T47D (cell line): Measurements from ENCODE around the gene SAMD10.
"Not testable (repeated sequence)": the region's sequence is repeated elsewhere in the genome, so short reads cannot be mapped to it uniquely, and the experiment has no call there.

Experiments
- DNase-seq, 2 experiments: peaks; one replicate each; pipeline versions ENCODE4 v3.0.0 to v3.0.0-alpha.2; 2011 to 2012; ENCODE audit warnings: low read depth in 1 of 2, low spot score in 1 of 2
- JUND ChIP-seq: IDR thresholded peaks from 2 replicates; pipeline ENCODE4 v1.6.1; 2012; ENCODE audit warnings: low read depth
- in situ Hi-C: cut with HindIII; loops from 2 replicates; pipeline ENCODE4 v1.10.0; 2016; ENCODE audit warnings: low sequenced_read_pairs, low pct_unique_long_range_greater_than_20kb

SAMD10 gene

GRCh38 chr20:63932606-63933160, 46.8 kb downstream of the SAMD10 start:
- TF ChIP-seq JUND: no peak
- DNase-seq: no peak
- in situ Hi-C loops: no loop called here

- no peak for TF ChIP-seq JUND
- in situ Hi-C loops: no loop called here
- no peak for DNase-seq
Measured at GRCh38 chr20:63931735-63932134, 47.7 kb downstream of the SAMD10 start.

GRCh38 chr20:63930971-63931553, 48.4 kb downstream of the SAMD10 start:
- in situ Hi-C loops: no loop called here
- no peak for TF ChIP-seq JUND
- DNase-seq: no peak

GRCh38 chr20:63929473-63929883, 50.0 kb downstream of the SAMD10 start:
- in situ Hi-C loops, DNase-seq: not testable (repeated sequence)

- DNase-seq: no peak
- in situ Hi-C loops: no loop called here
- no peak for TF ChIP-seq JUND
Measured at GRCh38 chr20:63929071-63929470, 50.4 kb downstream of the SAMD10 start.

GRCh38 chr20:63926298-63926697, 53.1 kb downstream of the SAMD10 start:
- TF ChIP-seq JUND: no peak
- DNase-seq: no peak
- in situ Hi-C loops: no loop called here

- TF ChIP-seq JUND: no peak
- no peak for DNase-seq
- in situ Hi-C loops: no loop called here
Measured at GRCh38 chr20:63924241-63924640, 55.2 kb downstream of the SAMD10 start.
